NOMO-1 (cell line): Measurements from ENCODE around the gene ABLIM2.

Source experiments
- DNase-seq, 2 experiments: peaks; one replicate each; lab custom pipeline; 2025; ENCODE audit not compliant: unreplicated experiment in 2 of 2; lab: John Stamatoyannopoulos, UW

Gene ABLIM2

GRCh38 chr4:8009710-8010511, 148.7 kb downstream of the ABLIM2 start:
- DNase-seq, result no peak

GRCh38 chr4:8009097-8009496, 149.5 kb downstream of the ABLIM2 start:
- no peak for DNase-seq

DNA sequence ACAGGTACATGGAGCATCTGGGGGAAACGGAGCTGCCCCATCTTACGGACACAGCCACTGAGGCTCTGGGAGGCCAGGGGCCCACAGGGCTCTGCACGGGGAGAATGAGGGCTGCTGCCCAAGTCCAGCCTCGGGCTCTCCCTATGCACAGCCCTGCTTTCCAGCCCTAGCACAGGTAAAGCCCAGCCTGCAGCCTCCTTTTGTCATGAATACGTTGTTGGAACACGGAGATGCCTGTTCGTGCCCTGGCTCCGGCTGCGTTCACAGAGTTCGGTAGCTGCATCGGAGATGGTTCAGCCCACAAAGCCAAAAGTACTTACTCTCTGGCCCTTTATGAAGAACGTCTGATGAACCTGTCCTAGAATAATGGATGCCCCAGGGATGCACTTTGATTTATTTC, 150.2 kb downstream of the ABLIM2 start:
- DNase-seq, result no peak

DNA sequence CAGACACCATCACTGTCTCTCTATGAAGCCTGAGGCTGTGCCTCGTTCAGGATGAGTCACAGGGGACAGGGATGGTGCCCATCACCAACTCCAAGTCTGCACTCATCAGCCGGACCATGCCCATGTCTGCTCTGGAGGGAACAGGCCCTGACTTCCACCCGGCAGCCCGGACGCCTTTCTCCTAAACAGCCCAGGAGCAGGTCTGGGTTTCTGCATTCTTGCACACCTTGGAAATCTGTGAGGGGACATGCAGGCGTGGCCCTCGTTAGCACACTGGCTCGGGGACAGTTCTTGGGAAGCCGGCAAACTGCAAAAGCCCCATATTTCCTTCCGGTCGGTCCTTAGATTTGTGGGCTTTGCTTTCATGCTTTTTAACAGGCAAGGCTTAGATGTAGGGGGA, 151.0 kb downstream of the ABLIM2 start:
- no peak for DNase-seq

DNA sequence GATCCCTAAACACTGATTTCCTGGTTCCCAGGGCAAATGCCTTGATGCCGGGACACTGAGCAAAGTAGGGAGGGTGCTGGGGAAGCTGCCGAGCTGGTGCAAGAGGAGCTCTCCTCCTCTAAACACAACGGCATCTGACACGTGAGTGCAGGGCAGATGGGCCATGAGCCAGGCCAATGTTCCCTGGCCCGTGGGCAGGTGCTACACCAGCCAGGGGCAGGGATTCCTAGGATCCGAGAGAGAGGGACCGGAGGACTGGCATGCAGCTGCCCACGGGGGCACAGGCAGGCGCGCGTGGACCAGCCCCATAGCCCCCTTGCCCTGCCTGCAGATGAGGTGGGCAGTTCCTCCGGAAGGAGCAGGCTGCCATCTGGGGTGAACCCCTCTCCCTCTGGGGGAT, 152.1 kb downstream of the ABLIM2 start:
- DNase-seq, result no peak

- no peak for DNase-seq
Observed at GRCh38 chr4:8005814-8006215, 152.8 kb downstream of the ABLIM2 start.

GRCh38 chr4:8005033-8005808, 153.4 kb downstream of the ABLIM2 start:
- DNase-seq, result no peak

DNA sequence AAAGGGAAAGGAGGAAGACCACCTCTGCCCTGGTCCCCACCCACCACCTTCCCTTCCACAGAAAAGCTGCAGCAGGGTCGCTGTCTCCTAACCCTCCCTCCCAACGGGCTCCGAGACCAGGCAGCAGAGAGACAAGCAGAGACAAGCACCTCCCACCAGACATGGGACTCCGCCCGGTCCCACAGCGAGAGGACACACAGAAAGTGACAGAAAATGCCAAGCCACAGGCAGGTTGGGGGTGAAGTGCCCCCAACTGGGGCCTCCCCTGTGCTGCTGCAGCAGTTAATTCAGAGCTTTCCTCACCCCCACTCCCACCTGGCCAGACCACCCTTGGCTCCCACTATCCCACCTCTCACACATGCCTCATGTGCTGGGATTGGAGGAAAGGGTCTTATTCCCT, 154.5 kb downstream of the ABLIM2 start:
- no peak for DNase-seq

GRCh38 chr4:8002525-8003309, 155.9 kb downstream of the ABLIM2 start:
- DNase-seq, result no peak

DNA sequence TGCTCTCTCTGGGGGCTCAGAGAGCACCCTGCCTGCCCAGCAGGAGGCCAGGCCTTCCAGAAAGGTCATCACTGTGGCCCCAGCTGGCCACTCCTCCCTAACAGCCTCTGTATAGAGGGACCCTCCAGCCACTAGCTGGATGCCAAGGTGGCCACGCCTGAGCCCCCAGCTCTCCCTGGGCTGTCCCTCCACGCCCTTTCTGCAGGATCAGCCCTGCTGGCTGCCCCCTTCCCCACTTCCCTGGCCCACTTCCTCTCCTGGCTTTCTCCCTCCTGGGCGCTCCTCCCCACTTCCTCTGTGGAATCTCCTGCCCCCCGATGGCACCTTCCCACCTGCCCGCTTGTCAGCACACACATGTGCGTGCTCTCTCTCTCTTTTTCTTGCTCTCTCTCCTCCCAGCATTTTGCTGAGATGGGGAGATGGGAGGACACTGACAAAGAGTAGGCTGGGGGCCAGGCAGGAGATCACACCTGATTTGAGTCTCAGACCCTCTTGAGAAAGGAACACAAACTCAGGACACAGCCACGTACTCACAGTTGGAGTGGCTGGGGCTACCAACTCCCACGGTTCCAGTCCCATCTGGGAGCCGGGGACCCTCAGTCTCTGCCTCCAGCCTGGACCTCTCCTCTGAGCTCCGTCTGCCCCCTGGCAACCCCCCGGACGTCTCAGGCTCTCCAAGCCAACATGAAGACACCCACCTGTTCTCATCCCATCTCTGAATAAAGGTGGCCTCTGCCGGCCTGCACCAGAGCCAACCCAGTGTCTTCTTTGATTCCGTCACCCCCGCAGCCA, 156.9 kb downstream of the ABLIM2 start:
- DNase-seq, result no peak

DNA sequence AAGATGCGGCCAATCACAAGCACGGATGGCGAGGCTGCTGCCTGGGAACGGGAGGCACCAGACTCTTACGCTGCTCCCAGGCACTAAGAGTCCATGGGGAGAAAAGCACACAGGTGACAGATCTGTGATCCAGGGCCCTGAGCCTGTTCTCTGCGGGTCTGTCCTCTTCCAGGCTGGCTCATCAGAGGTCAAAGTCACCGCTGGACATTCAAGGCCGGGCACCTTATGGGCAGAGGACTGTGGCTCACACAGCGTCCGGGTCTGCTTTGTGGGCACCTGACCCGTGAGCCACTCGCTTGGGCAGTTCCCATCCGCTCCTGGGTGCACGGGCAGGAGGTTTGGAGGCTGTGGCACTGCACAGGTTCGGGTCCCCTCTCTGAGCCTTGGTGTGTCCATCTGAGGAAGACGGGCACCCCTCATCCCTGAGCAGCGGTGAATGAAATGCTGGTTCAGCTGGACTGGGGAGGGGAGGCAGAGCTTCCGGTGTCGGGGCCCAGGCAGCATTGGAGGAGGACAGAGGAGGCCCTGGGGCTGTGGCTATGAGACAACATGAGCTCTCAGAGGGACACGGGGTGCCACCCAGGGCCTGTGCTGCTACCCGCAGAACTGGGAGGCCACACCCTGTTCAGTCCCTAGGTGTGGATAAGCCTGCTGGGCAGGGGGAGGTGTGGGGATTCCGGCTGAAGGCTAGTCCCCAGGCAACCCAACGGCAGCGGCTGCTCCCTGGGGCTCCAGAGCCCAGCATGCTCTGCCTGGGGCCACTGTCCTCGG, 157.7 kb downstream of the ABLIM2 start:
- DNase-seq, result no peak

- DNase-seq, result no peak
Observed at GRCh38 chr4:8000247-8000646, 158.4 kb downstream of the ABLIM2 start.

DNA sequence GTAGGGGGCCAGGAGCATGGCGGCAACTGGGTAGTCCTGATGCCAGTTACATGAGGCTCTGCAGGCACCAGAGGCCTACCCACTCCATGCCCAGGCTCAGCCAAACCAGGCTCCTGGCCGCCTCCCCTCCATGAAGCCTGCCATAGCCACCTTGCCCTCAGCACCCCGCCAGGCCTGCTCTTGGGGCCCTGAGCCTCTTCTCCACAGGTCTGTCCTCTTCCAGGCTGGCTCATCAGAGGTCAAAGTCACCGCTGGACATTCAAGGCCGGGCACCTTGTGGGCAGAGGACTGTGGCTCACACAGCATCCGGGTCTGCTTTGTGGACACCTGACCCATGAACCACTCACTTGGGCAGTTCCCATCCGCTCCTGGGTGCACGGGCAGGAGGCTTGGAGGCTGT, 158.9 kb downstream of the ABLIM2 start:
- no peak for DNase-seq

DNA sequence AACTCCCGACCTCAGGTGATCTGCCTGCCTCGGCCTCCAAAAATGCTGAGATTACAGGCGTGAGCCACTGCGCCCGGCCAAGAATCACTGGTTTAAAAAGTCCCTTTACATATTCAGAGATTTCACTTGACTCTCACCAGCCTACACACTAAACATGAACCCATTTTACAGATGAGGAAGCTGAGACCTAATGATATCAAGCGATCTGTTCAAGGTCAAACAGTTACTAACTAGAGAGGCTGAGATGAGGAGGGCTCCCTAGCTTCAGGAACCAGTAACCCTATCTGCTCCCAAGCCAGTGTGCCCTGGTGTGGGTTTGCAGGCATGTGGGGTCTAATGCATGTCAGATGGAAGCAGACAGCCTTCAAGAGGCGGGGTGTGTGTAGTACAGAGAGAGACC, 159.3 kb downstream of the ABLIM2 start:
- no peak for DNase-seq

- DNase-seq, result no peak
Observed at GRCh38 chr4:7998447-7998846, 160.2 kb downstream of the ABLIM2 start.

GRCh38 chr4:7995866-7996265, 162.7 kb downstream of the ABLIM2 start:
- no peak for DNase-seq

DNA sequence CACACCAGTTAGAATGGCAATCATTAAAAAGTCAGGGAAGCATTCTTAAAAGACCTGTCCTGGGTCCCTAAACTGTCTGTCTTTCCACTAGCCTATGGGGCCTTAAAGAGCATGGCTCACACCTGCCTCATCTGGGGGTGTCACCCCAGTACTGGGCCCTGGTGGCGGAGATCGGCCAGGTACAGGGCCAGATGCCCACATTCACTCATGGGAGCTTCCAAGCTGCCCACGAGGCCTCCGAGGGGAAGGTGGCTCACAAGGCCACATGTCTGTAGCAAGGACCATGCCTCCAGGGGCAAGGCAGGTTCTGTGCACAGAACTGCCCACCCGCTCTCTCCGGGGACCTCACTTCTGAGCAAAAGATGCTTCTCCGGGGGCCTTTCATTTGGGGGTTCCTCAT, 163.5 kb downstream of the ABLIM2 start:
- DNase-seq, result no peak

DNA sequence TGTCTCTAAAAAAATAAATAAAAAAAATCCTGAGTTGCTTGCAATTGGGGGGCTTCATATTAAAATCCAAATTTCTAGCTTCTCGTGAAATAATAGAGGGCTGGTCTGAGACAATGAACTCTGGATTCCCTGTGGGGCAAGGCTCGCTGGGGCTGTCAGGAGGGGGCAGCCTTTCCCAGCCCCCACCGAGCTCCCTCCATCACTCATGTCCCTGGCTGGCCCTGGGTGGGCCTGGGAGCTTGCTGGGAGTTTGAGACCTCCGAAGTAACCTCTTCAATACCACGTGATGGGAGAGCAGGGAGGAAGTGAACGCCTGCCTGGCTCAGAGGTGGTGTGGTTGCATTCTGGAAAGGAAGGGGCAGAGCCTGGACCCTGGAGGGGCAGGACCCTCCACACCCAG, 164.9 kb downstream of the ABLIM2 start:
- no peak for DNase-seq

GRCh38 chr4:7992846-7993245, 165.8 kb downstream of the ABLIM2 start:
- DNase-seq, result no peak
